A673 (cell line): ENCODE measurements around the gene ERICH3. TPM values are rescaled to one million over a fixed set of nuclear protein-coding genes. Genes with fewer than 3 reads are reported as not detected.

Experiments used
- Bru-seq: library from RNA; stranded (reverse); fragments of 400-500 nt; gene quantifications from one replicate; lab custom pipeline; 2021; lab: Mats Ljungman, UMichigan
- BruChase-seq, 2 experiments: library from RNA; stranded (reverse); fragments of 400-500 nt; gene quantifications; one replicate each; lab custom pipeline; 2021; lab: Mats Ljungman, UMichigan
- BruUV-seq: library from RNA; stranded (reverse); fragments of 400-500 nt; replicated peaks from 2 replicates; lab custom pipeline; 2021; lab: Mats Ljungman, UMichigan
- CTCF ChIA-PET: fragments of 300-600 bp; sonication (Branson Sonifier 250); formaldehyde crosslinking; loops from one replicate; lab custom pipeline; 2022; ENCODE audit warnings: antibody characterized with exemption; lab: Charles Lee
- POLR2A ChIA-PET: fragments of 300-600 bp; sonication (Branson Sonifier 250); formaldehyde crosslinking; loops from one replicate; lab custom pipeline; 2022; ENCODE audit warnings: antibody characterized with exemption; ENCODE audit not compliant: low non-redundant PET; lab: Charles Lee
- DNase-seq: peaks from one replicate; pipeline ENCODE4 v3.0.0-alpha.2; 2015; ENCODE audit warnings: low spot score
- H3K27ac ChIP-seq: fragments of 200-600 bp; sonication (generic); 2 replicates; pipeline ENCODE4 v1.5.1; 2016; ENCODE audit warnings: mixed run types, low read depth, mild to moderate bottlenecking, mixed read lengths, antibody characterized with exemption, low read length; ENCODE audit not compliant: poor library complexity, severe bottlenecking
- H3K27me3 ChIP-seq: fragments of 200-600 bp; sonication (generic); replicated peaks from 2 replicates; pipeline ENCODE4 v1.6.1; 2017; ENCODE audit warnings: mixed run types, low read depth, mild to moderate bottlenecking, mixed read lengths, antibody characterized with exemption, low read length; ENCODE audit not compliant: insufficient read depth, poor library complexity
- H3K36me3 ChIP-seq: fragments of 200-600 bp; sonication (generic); 2 replicates; pipeline ENCODE4 v1.6.1; 2016; ENCODE audit warnings: mixed run types, mild to moderate bottlenecking, mixed read lengths, antibody characterized with exemption, low read length; ENCODE audit not compliant: insufficient read depth, poor library complexity, severe bottlenecking
- H3K4me1 ChIP-seq: fragments of 200-600 bp; sonication (generic); 2 replicates; pipeline ENCODE4 v1.6.1; 2017; ENCODE audit warnings: mixed run types, mild to moderate bottlenecking, mixed read lengths, antibody characterized with exemption, low read length; ENCODE audit not compliant: insufficient read depth, poor library complexity, severe bottlenecking
- H3K4me3 ChIP-seq: fragments of 200-600 bp; sonication (generic); 2 replicates; pipeline ENCODE4 v1.5.1; 2016; ENCODE audit warnings: low read depth, mixed run types, mild to moderate bottlenecking, mixed read lengths, low read length; ENCODE audit not compliant: poor library complexity, severe bottlenecking
- H3K9me3 ChIP-seq: fragments of 200-600 bp; sonication (generic); 2 replicates; pipeline ENCODE4 v1.6.1; 2016; ENCODE audit warnings: mixed run types, low read depth, mild to moderate bottlenecking, mixed read lengths, antibody characterized with exemption, low read length; ENCODE audit not compliant: poor library complexity, severe bottlenecking
- CTCF ChIP-seq: fragments of 300-800, 200-600 bp; sonication (generic); conservative IDR thresholded peaks from 2 replicates; pipeline ENCODE4 v1.5.1; 2017; ENCODE audit warnings: low read depth, mild to moderate bottlenecking, antibody characterized with exemption, low read length, moderate library complexity, mixed read lengths
- EZH2 ChIP-seq: fragments of 200-600 bp; sonication (generic); IDR thresholded peaks from 2 replicates; pipeline ENCODE4 v1.6.1; 2017; ENCODE audit warnings: borderline replicate concordance, low read depth, mild to moderate bottlenecking, mixed read lengths, antibody characterized with exemption, low read length; ENCODE audit not compliant: poor library complexity, severe bottlenecking
- intact Hi-C: fragments of 100-400 bp; cut with micrococcal nuclease; formaldehyde crosslinking; loops from one replicate; pipeline ENCODE4 v1.10.0; 2022; ENCODE audit not compliant: unreplicated experiment
- long read RNA-seq: library from polyadenylated mRNA; stranded (forward); transcript quantifications from one replicate; pipeline ENCODE4 v2.0.0, GENCODE V29; 2022
- total RNA-seq: library from RNA; stranded (reverse); gene quantifications from 2 replicates; pipeline ENCODE4 v1.2.3, GENCODE V29; 2021

Gene ERICH3
- total RNA-seq (not detected in 2 replicates), Bru-seq, nascent RNA (not detected), BruChase-seq, experiment 1, labeled RNA remaining after a 2-hour chase (percentile 1 among the genes with signal in this experiment), BruChase-seq, experiment 2, labeled RNA remaining after a 6-hour chase (percentile 4 among the genes with signal in this experiment)
- long read RNA-seq, result 0 reads

GRCh38 chr1:74673351-74674111 is at the start of gene ERICH3:
TSS of gene ERICH3 (minus strand) at chr1:74673792. CDS start at chr1:74673519, 273 bp downstream.
- H3K36me3 ChIP-seq, result no peaks in the 10 kb centered on the region
- no peaks in the 10 kb centered on the region for H3K4me1 ChIP-seq
- CTCF ChIA-PET, result interaction anchor here (1.0 kb wide), 1 partner anchor 16 kb away, joined by 3 read pairs; no protein-coding TSS in a partner anchor
- peak within 1 kb of the TSS; percentile 41 for H3K4me3 ChIP-seq
- intact Hi-C loops, result no loop called here
- TF ChIP-seq EZH2 (no peak), CTCF (no peak)
- no peaks in the 10 kb centered on the region for H3K9me3 ChIP-seq
- peaks cover 29% of the 10 kb centered on the region for H3K27me3 ChIP-seq
- H3K27ac ChIP-seq, result no peak within 1 kb of the TSS
- peak; percentile 12 for DNase-seq
- no TSS peak for BruUV-seq
- POLR2A ChIA-PET, result interaction anchor here (0.6 kb wide), 1 partner anchor 122 kb away, joined by 4 read pairs; no protein-coding TSS in a partner anchor

GRCh38 chr1:74717626-74718025 is 44.0 kb upstream of the ERICH3 start:
- Histone ChIP-seq H3K27ac (no peak overlapping the region), H3K4me3 (no peak overlapping the region), H3K9me3 (no peaks in the 10 kb centered on the region), H3K4me1 (no peaks in the 10 kb centered on the region), H3K36me3 (peaks cover 21% of the 10 kb centered on the region), H3K27me3 (no peaks in the 10 kb centered on the region)
- ChIA-PET POLR2A (no interaction called here), CTCF (no interaction called here)
- no TSS peak for BruUV-seq
- no peak for DNase-seq
- no peak for TF ChIP-seq EZH2
- TF ChIP-seq CTCF, result no peak
- intact Hi-C loops, result no loop called here

GRCh38 chr1:74716822-74717221 is 43.2 kb upstream of the ERICH3 start:
- ChIA-PET CTCF (interaction anchor here (0.5 kb wide), 1 partner anchor 27 kb away, joined by 3 read pairs; no protein-coding TSS in a partner anchor), POLR2A (interaction anchor here (0.7 kb wide), 1 partner anchor 629 kb away, joined by 3 read pairs; no protein-coding TSS in a partner anchor)
- Histone ChIP-seq H3K27me3 (no peaks in the 10 kb centered on the region), H3K4me1 (no peaks in the 10 kb centered on the region), H3K36me3 (peaks cover 21% of the 10 kb centered on the region), H3K4me3 (no peak overlapping the region), H3K9me3 (no peaks in the 10 kb centered on the region), H3K27ac (no peak overlapping the region)
- no peak for DNase-seq
- intact Hi-C loops, result no loop called here
- TF ChIP-seq CTCF (no peak), EZH2 (no peak)
- no TSS peak for BruUV-seq
